ENCODE data around the gene ATP6V0A1.
A peak's percentile ranks its signal among the peaks of the same experiment; 100 is the strongest.

ATP6V0A1 gene

DNA sequence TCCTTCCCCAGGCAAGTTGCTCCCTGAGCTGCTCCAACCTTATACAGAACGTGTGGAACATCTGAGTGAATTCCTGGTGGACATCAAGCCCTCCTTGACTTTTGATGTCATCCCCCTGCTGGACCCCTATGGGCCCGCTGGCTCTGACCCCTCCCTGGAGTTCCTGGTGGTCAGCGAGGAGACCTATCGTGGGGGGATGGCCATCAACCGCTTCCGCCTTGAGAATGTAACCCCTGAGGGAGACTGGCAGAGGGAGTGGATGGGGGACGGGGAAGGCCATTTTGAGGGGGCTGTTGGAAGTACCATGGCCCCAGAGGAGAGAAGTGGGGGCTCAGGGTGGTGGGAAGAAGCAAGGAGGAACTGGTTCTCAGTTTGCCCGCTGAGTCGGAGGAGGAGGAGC lies 105.3 kb downstream of the ATP6V0A1 start:
- no peak for DNase-seq

- DNase-seq = no peak
These were observed 106.3 kb downstream of the ATP6V0A1 start for GRCh38 chr17:42564815-42565522.

GRCh38 chr17:42565523-42566214 lies 107.0 kb downstream of the ATP6V0A1 start:
- DNase-seq = no peak

GRCh38 chr17:42566215-42566882 lies 107.7 kb downstream of the ATP6V0A1 start:
- DNase-seq = no peak

- DNase-seq = peak; percentile 97
These were observed 108.3 kb downstream of the ATP6V0A1 start, which contains the start of gene MLX for GRCh38 chr17:42566883-42567573. MLX (plus strand) TSS chr17:42567100; CDS start chr17:42567125, 25 bp downstream.

DNA sequence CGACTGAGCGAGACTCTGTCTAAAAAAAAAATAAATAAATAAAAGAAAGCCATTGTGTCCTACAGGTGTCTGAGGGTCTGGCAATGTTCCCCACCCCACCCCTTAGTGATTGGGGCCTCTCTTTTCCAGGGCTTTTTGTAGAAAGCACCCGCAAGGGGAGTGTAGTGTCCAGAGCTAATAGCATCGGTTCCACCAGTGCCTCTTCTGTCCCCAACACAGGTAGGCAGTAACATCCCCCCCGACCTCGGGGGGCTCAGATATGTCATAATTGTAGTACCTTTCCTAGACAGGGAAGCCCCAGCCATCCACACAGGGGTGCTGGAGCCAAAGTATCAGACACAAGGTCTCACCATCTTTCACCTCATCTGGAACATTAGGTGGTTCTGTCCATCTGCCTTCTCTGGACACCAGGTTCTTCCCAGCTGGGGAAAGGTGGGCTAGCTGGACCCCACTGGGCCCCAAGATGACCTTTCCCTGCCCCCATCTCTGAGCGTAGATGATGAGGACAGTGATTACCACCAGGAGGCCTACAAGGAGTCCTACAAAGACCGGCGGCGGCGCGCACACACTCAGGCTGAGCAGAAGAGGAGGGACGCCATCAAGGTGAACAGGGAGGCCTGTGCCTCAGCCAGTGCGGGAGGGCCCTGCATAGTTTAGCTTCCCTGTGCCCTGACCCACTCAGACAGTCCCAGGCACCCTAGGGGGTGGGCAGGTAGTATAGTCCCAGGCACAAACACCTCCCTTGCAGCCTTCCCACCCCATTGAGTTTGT lies 109.8 kb downstream of the ATP6V0A1 start:
- DNase-seq = no peak

DNA sequence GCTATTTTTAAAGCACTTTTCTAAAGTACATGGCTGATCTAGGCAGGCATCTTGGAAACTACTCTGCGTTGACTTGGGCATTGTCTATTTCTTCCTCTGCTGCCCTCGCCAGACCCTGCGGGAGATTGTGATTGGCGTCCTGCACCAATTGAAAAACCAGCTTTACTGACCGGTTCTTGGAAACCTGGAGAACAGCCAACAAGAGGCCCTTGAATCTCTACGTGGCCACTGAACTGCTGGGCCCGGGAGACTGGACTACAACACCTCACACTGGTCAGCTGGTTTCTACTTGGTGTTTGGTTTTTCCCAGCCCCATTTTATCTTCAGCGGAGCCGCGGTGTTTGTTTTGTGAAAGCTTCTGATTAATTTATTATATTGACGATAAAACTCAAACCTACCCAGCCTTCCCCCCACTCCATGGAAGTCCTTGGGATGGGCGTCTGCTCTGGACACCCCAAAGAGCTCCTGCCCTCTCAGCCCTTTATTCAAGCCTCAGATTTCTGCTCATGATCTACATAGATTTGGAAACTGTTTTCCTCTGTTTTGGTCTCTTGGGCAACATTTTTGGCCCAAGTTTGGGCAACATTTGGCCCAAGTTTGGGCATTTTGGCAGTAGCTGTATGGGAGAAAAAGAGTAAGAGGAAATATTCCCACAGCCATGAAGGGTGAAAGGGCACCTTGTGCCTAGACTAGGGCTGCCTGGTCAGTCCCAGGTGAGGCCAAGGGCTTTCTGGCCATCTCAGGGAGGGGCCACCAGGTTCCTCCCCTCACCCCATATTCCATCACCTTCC lies 113.0 kb downstream of the ATP6V0A1 start:
- no peak for DNase-seq
